ENCODE measurements around the gene UBA1.

UBA1 gene

GRCh38 chrX:47228550-47229270 is 35.1 kb downstream of the UBA1 start:
- TF ChIP-seq CTCF (IDR thresholded peaks at IDR 0.05; ENCODE audit: low read depth, low read length, poor library complexity, severe bottlenecking) = no peak
- no peak for TF ChIP-seq EZH2phosphoT487 (IDR thresholded peaks at IDR 0.05; ENCODE audit: borderline replicate concordance, low read length)
- peaks cover under 1% of the 10 kb centered on the region for H3K79me2 ChIP-seq (ENCODE audit: control insufficient read depth, low read length)
- no peaks in the 10 kb centered on the region for H3K9me3 ChIP-seq (ENCODE audit: control insufficient read depth, insufficient read depth, low read length)
- peaks cover 11% of the 10 kb centered on the region for H3K4me1 ChIP-seq (ENCODE audit: control insufficient read depth, low read length)
- no peak overlapping the region for H3K27ac ChIP-seq (ENCODE audit: low read depth, low read length)
- no peaks in the 10 kb centered on the region for H3K9me2 ChIP-seq (replicated peaks; ENCODE audit: control insufficient read depth, low read length)
- 0 out of 2 replicates have a peak, but pooled peaks cover 3% of the 10 kb centered on the region for H3F3A ChIP-seq (ENCODE audit: control insufficient read depth, insufficient read depth)
- H3K27me3 ChIP-seq (ENCODE audit: control insufficient read depth, low read length) = no peaks in the 10 kb centered on the region
- no peak overlapping the region for H3K4me3 ChIP-seq (ENCODE audit: low read length)
- H3K36me3 ChIP-seq (ENCODE audit: control insufficient read depth, low read length) = peaks cover 51% of the 10 kb centered on the region
- H3K4me2 ChIP-seq (ENCODE audit: low read length) = no peak overlapping the region
- no peaks in the 10 kb centered on the region for H4K20me1 ChIP-seq (ENCODE audit: control insufficient read depth, insufficient read depth, low read depth, low read length)

GRCh38 chrX:47229427-47229826 is 35.8 kb downstream of the UBA1 start:
- peaks cover 11% of the 10 kb centered on the region for H3K4me1 ChIP-seq (ENCODE audit: control insufficient read depth, low read length)
- no peak overlapping the region for H3K4me3 ChIP-seq (ENCODE audit: low read length)
- TF ChIP-seq CTCF (IDR thresholded peaks at IDR 0.05; ENCODE audit: low read depth, low read length, poor library complexity, severe bottlenecking) (no peak), EZH2phosphoT487 (IDR thresholded peaks at IDR 0.05; ENCODE audit: borderline replicate concordance, low read length) (no peak)
- H3K4me2 ChIP-seq (ENCODE audit: low read length) = no peak overlapping the region
- H3F3A ChIP-seq (ENCODE audit: control insufficient read depth, insufficient read depth) = 0 out of 2 replicates have a peak, but pooled peaks cover 3% of the 10 kb centered on the region
- H3K36me3 ChIP-seq (ENCODE audit: control insufficient read depth, low read length) = peaks cover 43% of the 10 kb centered on the region
- no peaks in the 10 kb centered on the region for H3K27me3 ChIP-seq (ENCODE audit: control insufficient read depth, low read length)
- H3K9me2 ChIP-seq (replicated peaks; ENCODE audit: control insufficient read depth, low read length) = no peaks in the 10 kb centered on the region
- no peaks in the 10 kb centered on the region for H3K9me3 ChIP-seq (ENCODE audit: control insufficient read depth, insufficient read depth, low read length)
- H4K20me1 ChIP-seq (ENCODE audit: control insufficient read depth, insufficient read depth, low read depth, low read length) = no peaks in the 10 kb centered on the region
- H3K27ac ChIP-seq (ENCODE audit: low read depth, low read length) = no peak overlapping the region
- peaks cover 8% of the 10 kb centered on the region for H3K79me2 ChIP-seq (ENCODE audit: control insufficient read depth, low read length)

- peaks cover 12% of the 10 kb centered on the region for H3K4me1 ChIP-seq (ENCODE audit: control insufficient read depth, low read length)
- no peaks in the 10 kb centered on the region for H3K9me2 ChIP-seq (replicated peaks; ENCODE audit: control insufficient read depth, low read length)
- no peak overlapping the region for H3K4me3 ChIP-seq (ENCODE audit: low read length)
- no peak overlapping the region for H3K27ac ChIP-seq (ENCODE audit: low read depth, low read length)
- H3K27me3 ChIP-seq (ENCODE audit: control insufficient read depth, low read length) = no peaks in the 10 kb centered on the region
- 0 out of 2 replicates have a peak, but pooled peaks cover 3% of the 10 kb centered on the region for H3F3A ChIP-seq (ENCODE audit: control insufficient read depth, insufficient read depth)
- no peak overlapping the region for H3K4me2 ChIP-seq (ENCODE audit: low read length)
- H4K20me1 ChIP-seq (ENCODE audit: control insufficient read depth, insufficient read depth, low read depth, low read length) = no peaks in the 10 kb centered on the region
- no peaks in the 10 kb centered on the region for H3K9me3 ChIP-seq (ENCODE audit: control insufficient read depth, insufficient read depth, low read length)
- H3K36me3 ChIP-seq (ENCODE audit: control insufficient read depth, low read length) = peaks cover 35% of the 10 kb centered on the region
- TF ChIP-seq EZH2phosphoT487 (IDR thresholded peaks at IDR 0.05; ENCODE audit: borderline replicate concordance, low read length) (no peak), CTCF (IDR thresholded peaks at IDR 0.05; ENCODE audit: low read depth, low read length, poor library complexity, severe bottlenecking) (no peak)
- H3K79me2 ChIP-seq (ENCODE audit: control insufficient read depth, low read length) = peaks cover 17% of the 10 kb centered on the region
Measured at GRCh38 chrX:47230136-47230868, 36.7 kb downstream of the UBA1 start.
